ENCODE measurements around the gene PDE6B. TPM values are rescaled to one million over a fixed set of nuclear protein-coding genes. Genes with fewer than 3 reads are reported as not detected.

PDE6B gene
- total RNA-seq, 1 experiment from 2014 or later, result not detected

- TF ChIP-seq CTCF (IDR thresholded peaks at IDR 0.05; ENCODE audit: insufficient read depth in 1 of 2, low read depth in 1 of 2, low read length in 1 of 2, severe bottlenecking in 1 of 2, unreplicated experiment in 1 of 2), result no peak
- peak in 1 of 2 experiments; percentile 27 for DNase-seq
- Mint-ChIP-seq H3K4me1 (ENCODE audit: low read depth, unreplicated experiment) (peaks cover 6% of the 10 kb centered on the region), H3K36me3 (ENCODE audit: insufficient read depth, unreplicated experiment) (no peaks in the 10 kb centered on the region), H3K27ac (ENCODE audit: unreplicated experiment) (no peak overlapping the region), H3K9me3 (ENCODE audit: unreplicated experiment) (peaks cover 22% of the 10 kb centered on the region), H3K27me3 (ENCODE audit: insufficient read depth, unreplicated experiment) (peaks cover 19% of the 10 kb centered on the region), H3K4me3 (ENCODE audit: unreplicated experiment) (no peak overlapping the region)
- POLR2A ChIA-PET, result no interaction called here
- intact Hi-C loops (cut with micrococcal nuclease; ENCODE audit: unreplicated experiment), result no loop called here
- no peaks in the 10 kb centered on the region for H3K27me3 ChIP-seq (replicated peaks; ENCODE audit: control insufficient read depth, insufficient read depth, low read length)
- BruUV-seq (replicated peaks), result no TSS peak
- H3K36me3 ChIP-seq (ENCODE audit: control insufficient read depth, insufficient read depth, low read length), result no peaks in the 10 kb centered on the region
- H3K4me3 ChIP-seq (ENCODE audit: low read depth, low read length), result no peak overlapping the region
- H3K4me1 ChIP-seq, result 0 out of 2 replicates have a peak, but pooled peaks cover 6% of the 10 kb centered on the region
- CTCF ChIA-PET, result no interaction called here
- H3K9me3 ChIP-seq, result no peaks in the 10 kb centered on the region
These were observed 14.7 kb upstream of the PDE6B start for GRCh38 chr4:610411-611261.

- H3K4me3 Mint-ChIP-seq (ENCODE audit: unreplicated experiment), result no peak overlapping the region
- POLR2A ChIA-PET, result interaction anchor here (0.7 kb wide), 1 partner anchor 55 kb away, joined by 6 read pairs; no protein-coding TSS in a partner anchor
- no peak for DNase-seq
- Histone ChIP-seq H3K27me3 (replicated peaks; ENCODE audit: control insufficient read depth, insufficient read depth, low read length) (no peaks in the 10 kb centered on the region), H3K4me3 (ENCODE audit: low read depth, low read length) (no peak overlapping the region), H3K36me3 (ENCODE audit: control insufficient read depth, insufficient read depth, low read length) (no peaks in the 10 kb centered on the region), H3K4me1 (0 out of 2 replicates have a peak, but pooled peaks cover 6% of the 10 kb centered on the region), H3K9me3 (no peaks in the 10 kb centered on the region)
- CTCF ChIA-PET, result no interaction called here
- peaks cover 21% of the 10 kb centered on the region for H3K27me3 Mint-ChIP-seq (ENCODE audit: insufficient read depth, unreplicated experiment)
- H3K36me3 Mint-ChIP-seq (ENCODE audit: insufficient read depth, unreplicated experiment), result no peaks in the 10 kb centered on the region
- H3K27ac Mint-ChIP-seq (ENCODE audit: unreplicated experiment), result no peak overlapping the region
- no TSS peak for BruUV-seq (replicated peaks)
- TF ChIP-seq CTCF (IDR thresholded peaks at IDR 0.05; ENCODE audit: insufficient read depth in 1 of 2, low read depth in 1 of 2, low read length in 1 of 2, severe bottlenecking in 1 of 2, unreplicated experiment in 1 of 2), result no peak
- peaks cover 22% of the 10 kb centered on the region for H3K9me3 Mint-ChIP-seq (ENCODE audit: unreplicated experiment)
- intact Hi-C loops (cut with micrococcal nuclease; ENCODE audit: unreplicated experiment), result no loop called here
- peaks cover 6% of the 10 kb centered on the region for H3K4me1 Mint-ChIP-seq (ENCODE audit: low read depth, unreplicated experiment)
These were observed 13.2 kb upstream of the PDE6B start for GRCh38 chr4:612052-612748.

GRCh38 chr4:612749-613125 lies 12.6 kb upstream of the PDE6B start:
- no peaks in the 10 kb centered on the region for H3K36me3 ChIP-seq (ENCODE audit: control insufficient read depth, insufficient read depth, low read length)
- Mint-ChIP-seq H3K36me3 (ENCODE audit: insufficient read depth, unreplicated experiment) (no peaks in the 10 kb centered on the region), H3K4me1 (ENCODE audit: low read depth, unreplicated experiment) (peaks cover 10% of the 10 kb centered on the region), H3K4me3 (ENCODE audit: unreplicated experiment) (no peak overlapping the region), H3K27me3 (ENCODE audit: insufficient read depth, unreplicated experiment) (peaks cover 21% of the 10 kb centered on the region), H3K9me3 (ENCODE audit: unreplicated experiment) (peaks cover 22% of the 10 kb centered on the region), H3K27ac (ENCODE audit: unreplicated experiment) (no peak overlapping the region)
- no peak for DNase-seq
- 0 out of 2 replicates have a peak, but pooled peaks cover 3% of the 10 kb centered on the region for H3K9me3 ChIP-seq
- intact Hi-C loops (cut with micrococcal nuclease; ENCODE audit: unreplicated experiment), result no loop called here
- H3K27me3 ChIP-seq (replicated peaks; ENCODE audit: control insufficient read depth, insufficient read depth, low read length), result no peaks in the 10 kb centered on the region
- H3K4me1 ChIP-seq, result peaks cover 11% of the 10 kb centered on the region; the same call in 1 of the 2 replicates
- no peak overlapping the region for H3K4me3 ChIP-seq (ENCODE audit: low read depth, low read length)
- POLR2A ChIA-PET, result no interaction called here
- no peak for TF ChIP-seq CTCF (IDR thresholded peaks at IDR 0.05; ENCODE audit: insufficient read depth in 1 of 2, low read depth in 1 of 2, low read length in 1 of 2, severe bottlenecking in 1 of 2, unreplicated experiment in 1 of 2)
- CTCF ChIA-PET, result no interaction called here
- no TSS peak for BruUV-seq (replicated peaks)
